ENCODE data around the gene CEP63. TPM values are rescaled to one million over a fixed set of nuclear protein-coding genes. Genes with fewer than 3 reads are reported as not detected.

CEP63 gene
- total RNA-seq, 1 donor from 2014 or later: 60.5 TPM

GRCh38 chr3:134495980-134496379, 10.1 kb downstream of the CEP63 start:
- H3K27ac ChIP-seq (ENCODE audit: low read depth, low read length): no peak overlapping the region
- no peak overlapping the region for H3K4me3 ChIP-seq (ENCODE audit: low read length in 3 of 3)
- no peaks in the 10 kb centered on the region for H3K9me3 ChIP-seq (ENCODE audit: control insufficient read depth in 3 of 3, low read length in 3 of 3)
- peaks cover 3 to 12% (median 9%) of the 10 kb centered on the region in 3 donors for H3K4me1 ChIP-seq (ENCODE audit: control insufficient read depth in 3 of 3, insufficient read depth in 3 of 3, low read length in 3 of 3)
- H3K36me3 ChIP-seq (ENCODE audit: control insufficient read depth in 3 of 3, insufficient read depth in 3 of 3, low read length in 3 of 3): peaks cover 0 to 13% (median 0%) of the 10 kb centered on the region in 3 donors
- H3K27me3 ChIP-seq (ENCODE audit: control insufficient read depth in 3 of 3, insufficient read depth in 3 of 3, low read length in 3 of 3): no peaks in the 10 kb centered on the region
- no peak overlapping the region for H3K9ac ChIP-seq (ENCODE audit: low read depth in 1 of 3, low read length in 3 of 3)

- no peaks in the 10 kb centered on the region for H3K27me3 ChIP-seq (ENCODE audit: control insufficient read depth in 3 of 3, insufficient read depth in 3 of 3, low read length in 3 of 3)
- no peak overlapping the region for H3K9ac ChIP-seq (ENCODE audit: low read depth in 1 of 3, low read length in 3 of 3)
- H3K36me3 ChIP-seq (ENCODE audit: control insufficient read depth in 3 of 3, insufficient read depth in 3 of 3, low read length in 3 of 3): peaks cover 0 to 13% (median 0%) of the 10 kb centered on the region in 3 donors
- no peak overlapping the region for H3K4me3 ChIP-seq (ENCODE audit: low read length in 3 of 3)
- no peak overlapping the region for H3K27ac ChIP-seq (ENCODE audit: low read depth, low read length)
- H3K9me3 ChIP-seq (ENCODE audit: control insufficient read depth in 3 of 3, low read length in 3 of 3): no peaks in the 10 kb centered on the region
- H3K4me1 ChIP-seq (ENCODE audit: control insufficient read depth in 3 of 3, insufficient read depth in 3 of 3, low read length in 3 of 3): peaks cover 3 to 12% (median 9%) of the 10 kb centered on the region in 3 donors
Measured at GRCh38 chr3:134496471-134497071, 10.7 kb downstream of the CEP63 start.

DNA sequence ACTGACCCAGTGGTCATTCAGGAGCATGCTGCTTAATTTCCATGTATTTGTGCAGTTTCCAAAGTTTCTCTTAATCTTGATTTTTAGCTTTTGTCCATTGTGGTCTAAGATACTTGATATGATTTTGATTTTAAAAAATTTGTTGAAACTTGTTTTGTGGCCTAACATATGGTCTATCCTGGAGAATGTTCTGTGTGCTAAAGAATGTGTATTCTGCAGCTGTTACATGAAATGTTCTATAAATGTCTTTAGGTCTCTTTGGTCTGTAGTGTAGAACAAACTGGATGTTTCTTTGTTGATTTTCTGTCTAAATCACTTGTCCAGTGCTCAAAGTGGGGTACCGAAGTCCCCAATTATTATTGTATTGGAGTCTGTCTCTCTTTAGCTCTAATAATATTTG, 17.4 kb downstream of the CEP63 start:
- Histone ChIP-seq H3K9me3 (ENCODE audit: control insufficient read depth in 3 of 3, low read length in 3 of 3) (no peaks in the 10 kb centered on the region), H3K27ac (ENCODE audit: low read depth, low read length) (no peak overlapping the region), H3K4me1 (ENCODE audit: control insufficient read depth in 3 of 3, insufficient read depth in 3 of 3, low read length in 3 of 3) (peaks cover 0 to 6% (median 0%) of the 10 kb centered on the region in 3 donors), H3K27me3 (ENCODE audit: control insufficient read depth in 3 of 3, insufficient read depth in 3 of 3, low read length in 3 of 3) (no peaks in the 10 kb centered on the region), H3K36me3 (ENCODE audit: control insufficient read depth in 3 of 3, insufficient read depth in 3 of 3, low read length in 3 of 3) (peaks cover 0 to 7% (median 4%) of the 10 kb centered on the region in 3 donors), H3K9ac (ENCODE audit: low read depth in 1 of 3, low read length in 3 of 3) (no peak overlapping the region), H3K4me3 (ENCODE audit: low read length in 3 of 3) (no peak overlapping the region)

DNA sequence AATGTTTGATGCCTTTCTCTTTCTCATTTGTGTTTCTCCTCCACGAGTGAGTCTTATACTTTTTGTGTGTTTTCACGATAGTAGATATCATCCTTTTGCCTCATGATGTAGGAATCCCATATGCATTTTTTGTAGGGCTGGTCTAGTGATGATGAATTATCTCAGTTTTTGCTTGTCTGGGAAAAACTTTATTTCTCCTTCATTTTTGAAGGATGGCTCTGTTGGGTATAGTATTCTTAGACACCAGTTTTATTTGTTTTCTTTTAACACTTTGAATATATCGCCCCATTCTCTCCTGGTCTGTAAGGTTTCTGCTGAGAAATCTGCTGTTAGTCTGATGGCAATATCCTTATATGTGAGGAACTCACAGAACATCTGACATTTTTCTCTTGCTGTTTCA, 18.3 kb downstream of the CEP63 start:
- H3K4me3 ChIP-seq (ENCODE audit: low read length in 3 of 3): no peak overlapping the region
- H3K9me3 ChIP-seq (ENCODE audit: control insufficient read depth in 3 of 3, low read length in 3 of 3): no peaks in the 10 kb centered on the region
- H3K27ac ChIP-seq (ENCODE audit: low read depth, low read length): no peak overlapping the region
- peaks cover 3 to 9% (median 5%) of the 10 kb centered on the region in 3 donors for H3K36me3 ChIP-seq (ENCODE audit: control insufficient read depth in 3 of 3, insufficient read depth in 3 of 3, low read length in 3 of 3)
- peaks cover 0 to 6% (median 0%) of the 10 kb centered on the region in 3 donors for H3K4me1 ChIP-seq (ENCODE audit: control insufficient read depth in 3 of 3, insufficient read depth in 3 of 3, low read length in 3 of 3)
- H3K9ac ChIP-seq (ENCODE audit: low read depth in 1 of 3, low read length in 3 of 3): no peak overlapping the region
- no peaks in the 10 kb centered on the region for H3K27me3 ChIP-seq (ENCODE audit: control insufficient read depth in 3 of 3, insufficient read depth in 3 of 3, low read length in 3 of 3)

DNA sequence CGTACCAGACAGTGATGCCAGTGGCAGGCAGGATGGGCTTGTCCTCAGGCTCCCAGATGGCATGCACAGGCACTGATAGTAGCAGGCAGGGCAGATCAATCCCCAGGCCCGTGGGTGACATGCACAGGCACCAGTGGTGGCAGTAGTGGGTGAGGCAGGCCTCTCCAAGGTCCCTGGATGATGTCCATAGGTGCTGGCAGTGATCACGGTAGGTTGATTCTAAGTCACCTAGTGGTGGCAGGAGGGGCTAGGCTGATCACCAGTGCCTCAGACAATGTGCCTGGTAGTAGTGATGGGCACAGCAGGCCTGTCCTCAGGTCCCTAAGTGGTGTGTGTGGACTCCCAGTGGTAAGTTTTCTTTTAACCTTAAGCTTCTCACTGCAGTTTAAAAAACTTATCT, 19.6 kb downstream of the CEP63 start:
- no peak overlapping the region for H3K9ac ChIP-seq (ENCODE audit: low read depth in 1 of 3, low read length in 3 of 3)
- H3K27me3 ChIP-seq (ENCODE audit: control insufficient read depth in 3 of 3, insufficient read depth in 3 of 3, low read length in 3 of 3): no peaks in the 10 kb centered on the region
- H3K4me3 ChIP-seq (ENCODE audit: low read length in 3 of 3): no peak overlapping the region
- peaks cover 0 to 6% (median 0%) of the 10 kb centered on the region in 3 donors for H3K4me1 ChIP-seq (ENCODE audit: control insufficient read depth in 3 of 3, insufficient read depth in 3 of 3, low read length in 3 of 3)
- no peaks in the 10 kb centered on the region for H3K9me3 ChIP-seq (ENCODE audit: control insufficient read depth in 3 of 3, low read length in 3 of 3)
- peaks cover 4 to 11% (median 7%) of the 10 kb centered on the region in 3 donors for H3K36me3 ChIP-seq (ENCODE audit: control insufficient read depth in 3 of 3, insufficient read depth in 3 of 3, low read length in 3 of 3)
- H3K27ac ChIP-seq (ENCODE audit: low read depth, low read length): no peak overlapping the region

DNA sequence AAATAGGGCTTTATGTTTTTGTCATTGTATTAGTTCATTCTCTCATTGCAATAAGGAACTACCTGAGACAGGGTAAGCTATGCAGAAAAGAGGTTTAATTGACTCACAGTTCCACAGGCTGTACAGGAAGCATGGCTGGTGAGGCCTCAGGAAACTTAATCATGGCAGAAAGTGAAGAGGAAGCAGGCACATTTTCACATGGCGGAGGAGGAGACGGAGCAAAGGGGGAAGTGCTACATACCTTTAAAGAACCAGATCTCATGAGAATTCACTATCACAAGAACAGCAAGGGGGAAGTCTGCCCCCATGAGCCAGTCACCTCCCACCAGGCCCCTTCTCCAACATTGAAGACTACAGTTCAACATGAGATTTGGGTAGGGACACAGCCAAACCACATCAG, 25.6 kb downstream of the CEP63 start:
- Histone ChIP-seq H3K4me1 (ENCODE audit: control insufficient read depth in 3 of 3, insufficient read depth in 3 of 3, low read length in 3 of 3) (no peaks in the 10 kb centered on the region), H3K9me3 (ENCODE audit: control insufficient read depth in 3 of 3, low read length in 3 of 3) (no peaks in the 10 kb centered on the region), H3K9ac (ENCODE audit: low read depth in 1 of 3, low read length in 3 of 3) (no peak overlapping the region), H3K4me3 (ENCODE audit: low read length in 3 of 3) (no peak overlapping the region), H3K36me3 (ENCODE audit: control insufficient read depth in 3 of 3, insufficient read depth in 3 of 3, low read length in 3 of 3) (peaks cover 4 to 21% (median 7%) of the 10 kb centered on the region in 3 donors), H3K27ac (ENCODE audit: low read depth, low read length) (no peak overlapping the region), H3K27me3 (ENCODE audit: control insufficient read depth in 3 of 3, insufficient read depth in 3 of 3, low read length in 3 of 3) (no peaks in the 10 kb centered on the region)

- H3K27ac ChIP-seq (ENCODE audit: low read depth, low read length): no peak overlapping the region
- H3K9me3 ChIP-seq (ENCODE audit: control insufficient read depth in 3 of 3, low read length in 3 of 3): peaks cover 0 to 2% (median 0%) of the 10 kb centered on the region in 3 donors
- no peak overlapping the region for H3K4me3 ChIP-seq (ENCODE audit: low read length in 3 of 3)
- peaks cover 0 to 3% (median 0%) of the 10 kb centered on the region in 3 donors for H3K4me1 ChIP-seq (ENCODE audit: control insufficient read depth in 3 of 3, insufficient read depth in 3 of 3, low read length in 3 of 3)
- H3K9ac ChIP-seq (ENCODE audit: low read depth in 1 of 3, low read length in 3 of 3): no peak overlapping the region
- H3K27me3 ChIP-seq (ENCODE audit: control insufficient read depth in 3 of 3, insufficient read depth in 3 of 3, low read length in 3 of 3): no peaks in the 10 kb centered on the region
- H3K36me3 ChIP-seq (ENCODE audit: control insufficient read depth in 3 of 3, insufficient read depth in 3 of 3, low read length in 3 of 3): peaks cover 0 to 5% (median 0%) of the 10 kb centered on the region in 3 donors
Measured at GRCh38 chr3:134516905-134517304, 31.0 kb downstream of the CEP63 start.

DNA sequence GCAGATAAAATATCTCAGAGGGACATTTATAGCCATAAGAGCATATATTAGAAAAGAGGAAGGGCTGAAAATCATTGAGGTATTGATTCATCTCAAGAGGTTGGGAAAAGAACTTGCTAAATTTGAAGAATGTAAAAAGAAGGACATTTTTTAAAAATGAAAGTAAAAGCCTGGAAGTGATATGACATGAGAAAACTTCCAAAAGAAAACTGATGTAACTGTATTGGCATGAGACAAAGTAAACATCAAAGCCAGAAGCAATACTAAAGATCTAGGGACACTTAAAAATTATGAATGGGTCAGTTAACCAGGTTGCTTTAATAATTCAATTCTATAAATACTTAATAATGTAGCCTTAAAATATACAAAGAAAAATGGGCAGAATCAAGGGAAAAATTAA, 31.9 kb downstream of the CEP63 start:
- Histone ChIP-seq H3K27ac (ENCODE audit: low read depth, low read length) (no peak overlapping the region), H3K4me3 (ENCODE audit: low read length in 3 of 3) (no peak overlapping the region), H3K9ac (ENCODE audit: low read depth in 1 of 3, low read length in 3 of 3) (no peak overlapping the region), H3K36me3 (ENCODE audit: control insufficient read depth in 3 of 3, insufficient read depth in 3 of 3, low read length in 3 of 3) (no peaks in the 10 kb centered on the region), H3K4me1 (ENCODE audit: control insufficient read depth in 3 of 3, insufficient read depth in 3 of 3, low read length in 3 of 3) (peaks cover 0 to 3% (median 0%) of the 10 kb centered on the region in 3 donors), H3K27me3 (ENCODE audit: control insufficient read depth in 3 of 3, insufficient read depth in 3 of 3, low read length in 3 of 3) (no peaks in the 10 kb centered on the region), H3K9me3 (ENCODE audit: control insufficient read depth in 3 of 3, low read length in 3 of 3) (peaks cover 0 to 4% (median 2%) of the 10 kb centered on the region in 3 donors)

- Histone ChIP-seq H3K4me3 (ENCODE audit: low read length in 3 of 3) (no peak overlapping the region), H3K27ac (ENCODE audit: low read depth, low read length) (no peak overlapping the region), H3K27me3 (ENCODE audit: control insufficient read depth in 3 of 3, insufficient read depth in 3 of 3, low read length in 3 of 3) (no peaks in the 10 kb centered on the region), H3K9ac (ENCODE audit: low read depth in 1 of 3, low read length in 3 of 3) (no peak overlapping the region), H3K9me3 (ENCODE audit: control insufficient read depth in 3 of 3, low read length in 3 of 3) (peaks cover 4 to 5% (median 4%) of the 10 kb centered on the region in 3 donors), H3K36me3 (ENCODE audit: control insufficient read depth in 3 of 3, insufficient read depth in 3 of 3, low read length in 3 of 3) (no peaks in the 10 kb centered on the region), H3K4me1 (ENCODE audit: control insufficient read depth in 3 of 3, insufficient read depth in 3 of 3, low read length in 3 of 3) (no peaks in the 10 kb centered on the region)
Measured at GRCh38 chr3:134522541-134522940, 36.7 kb downstream of the CEP63 start.

GRCh38 chr3:134525293-134525692, 39.4 kb downstream of the CEP63 start:
- no peaks in the 10 kb centered on the region for H3K36me3 ChIP-seq (ENCODE audit: control insufficient read depth in 3 of 3, insufficient read depth in 3 of 3, low read length in 3 of 3)
- no peak overlapping the region for H3K9ac ChIP-seq (ENCODE audit: low read depth in 1 of 3, low read length in 3 of 3)
- no peak overlapping the region for H3K27ac ChIP-seq (ENCODE audit: low read depth, low read length)
- H3K9me3 ChIP-seq (ENCODE audit: control insufficient read depth in 3 of 3, low read length in 3 of 3): peaks cover 3 to 4% (median 4%) of the 10 kb centered on the region in 3 donors
- no peaks in the 10 kb centered on the region for H3K4me1 ChIP-seq (ENCODE audit: control insufficient read depth in 3 of 3, insufficient read depth in 3 of 3, low read length in 3 of 3)
- no peaks in the 10 kb centered on the region for H3K27me3 ChIP-seq (ENCODE audit: control insufficient read depth in 3 of 3, insufficient read depth in 3 of 3, low read length in 3 of 3)
- H3K4me3 ChIP-seq (ENCODE audit: low read length in 3 of 3): no peak overlapping the region
